NCI-H1417 treated with DMSO at 0.1 percent for 48 hours (cell line): Measurements from ENCODE around the gene TSHZ2.

Experiments used
- DNase-seq: peaks from one replicate; lab custom pipeline; 2025; lab: John Stamatoyannopoulos, UW

Gene TSHZ2

GRCh38 chr20:53068241-53068640 lies 96.1 kb downstream of the TSHZ2 start:
- DNase-seq, result no peak

- DNase-seq, result no peak
Measured at GRCh38 chr20:53069132-53069531, 97.0 kb downstream of the TSHZ2 start.

GRCh38 chr20:53070224-53070623 lies 98.1 kb downstream of the TSHZ2 start:
- no peak for DNase-seq

- DNase-seq, result no peak
Measured at GRCh38 chr20:53070706-53071392, 98.7 kb downstream of the TSHZ2 start.

GRCh38 chr20:53071833-53072232 lies 99.7 kb downstream of the TSHZ2 start:
- DNase-seq, result no peak

GRCh38 chr20:53072923-53073579 lies 100.9 kb downstream of the TSHZ2 start:
- DNase-seq, result no peak

- DNase-seq, result no peak
Measured at GRCh38 chr20:53073636-53074415, 101.7 kb downstream of the TSHZ2 start.

- no peak for DNase-seq
Measured at GRCh38 chr20:53074811-53075314, 102.7 kb downstream of the TSHZ2 start.

GRCh38 chr20:53076668-53077067 lies 104.5 kb downstream of the TSHZ2 start:
- no peak for DNase-seq

GRCh38 chr20:53077373-53078205 lies 105.4 kb downstream of the TSHZ2 start:
- DNase-seq, result no peak

- no peak for DNase-seq
Measured at GRCh38 chr20:53078761-53079160, 106.6 kb downstream of the TSHZ2 start.

- DNase-seq, result no peak
Measured at GRCh38 chr20:53079261-53079691, 107.1 kb downstream of the TSHZ2 start.

GRCh38 chr20:53079828-53080686 lies 107.9 kb downstream of the TSHZ2 start:
- DNase-seq, result no peak

GRCh38 chr20:53080687-53080962 lies 108.5 kb downstream of the TSHZ2 start:
- no peak for DNase-seq

GRCh38 chr20:53080969-53081871 lies 109.1 kb downstream of the TSHZ2 start:
- DNase-seq, result no peak

GRCh38 chr20:53081916-53082863 lies 110.0 kb downstream of the TSHZ2 start:
- DNase-seq, result peak; percentile 24

GRCh38 chr20:53083411-53083810 lies 111.3 kb downstream of the TSHZ2 start:
- no peak for DNase-seq

- no peak for DNase-seq
Measured at GRCh38 chr20:53084408-53084997, 112.3 kb downstream of the TSHZ2 start.
